GM19438 (cell line): ENCODE results near the gene GTF2H4.
"Not testable (repeated sequence)": the region's sequence is repeated elsewhere in the genome, so short reads cannot be mapped to it uniquely, and the experiment has no call there.

Experiments
- ATAC-seq: cut with Tn5 transposase; IDR thresholded peaks from one replicate; pipeline ENCODE4 v1.9.1; 2021; ENCODE audit warnings: low read depth; ENCODE audit not compliant: unreplicated experiment

Gene GTF2H4

GRCh38 chr6:30917487-30917886, 9.5 kb downstream of the GTF2H4 start:
- ATAC-seq, result no peak

GRCh38 chr6:30918670-30919069, 10.7 kb downstream of the GTF2H4 start:
- no peak for ATAC-seq

GRCh38 chr6:30922447-30922852, 14.4 kb downstream of the GTF2H4 start:
- no peak for ATAC-seq

GRCh38 chr6:30924040-30924627, 16.1 kb downstream of the GTF2H4 start:
- ATAC-seq, result not testable (repeated sequence)

DNA sequence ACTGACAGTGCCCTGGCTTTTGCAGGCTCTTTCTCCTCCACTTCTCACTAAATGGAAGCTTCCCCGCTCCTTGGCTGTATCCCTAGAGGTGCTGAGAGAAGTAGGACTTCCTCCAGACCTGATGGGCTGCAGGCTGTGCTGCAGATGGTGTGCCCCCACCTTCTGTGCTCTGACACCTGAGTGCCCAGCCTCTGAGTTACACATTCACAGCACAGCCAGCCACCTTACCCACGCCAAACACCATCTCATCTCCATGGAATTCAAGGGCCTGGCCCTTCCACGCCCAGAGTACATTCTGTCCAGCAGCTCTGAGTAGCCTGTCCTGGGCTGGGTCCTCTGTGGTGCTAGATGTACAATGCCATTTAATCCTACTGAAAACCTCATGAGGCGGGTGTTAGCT, 18.6 kb downstream of the GTF2H4 start:
- ATAC-seq, result no peak

DNA sequence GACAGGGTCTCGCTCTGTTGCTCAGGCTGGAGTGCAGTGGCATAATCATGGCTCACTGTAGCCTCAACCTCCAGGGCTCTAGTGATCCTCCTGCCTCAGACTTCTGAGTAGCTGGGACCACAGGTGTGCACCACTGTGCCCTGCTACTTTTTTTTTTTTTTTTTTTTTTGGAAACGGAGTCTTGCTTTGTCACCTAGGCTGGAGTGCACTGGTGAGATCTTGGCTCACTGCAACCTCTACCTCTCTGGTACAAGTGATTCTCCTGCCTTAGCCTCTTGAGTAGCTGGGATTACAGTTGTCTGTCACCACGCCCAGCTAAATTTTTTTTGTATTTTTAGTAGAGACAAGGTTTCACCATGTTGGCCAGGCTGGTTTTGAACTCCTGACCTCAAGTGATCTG, 19.1 kb downstream of the GTF2H4 start:
- not testable (repeated sequence) for ATAC-seq

DNA sequence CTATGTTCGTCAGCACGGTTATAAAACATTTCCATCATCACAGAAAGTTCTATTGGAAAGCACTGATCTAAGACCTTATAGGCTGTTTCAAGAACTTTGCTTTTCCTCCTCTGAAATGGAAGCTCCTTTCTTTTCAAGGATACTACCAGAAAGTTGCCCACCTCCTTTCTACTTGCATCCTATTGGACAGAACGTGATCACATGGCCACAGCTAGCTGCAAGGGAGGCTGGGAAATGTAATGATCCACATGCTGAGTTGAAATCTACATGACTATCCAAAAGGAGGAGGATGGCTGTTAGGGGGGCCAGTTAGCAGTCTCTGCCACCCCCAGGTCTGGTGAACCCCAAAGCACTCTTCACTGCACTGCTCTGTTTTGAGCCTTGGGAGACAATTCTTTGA, 20.7 kb downstream of the GTF2H4 start:
- ATAC-seq, result no peak

DNA sequence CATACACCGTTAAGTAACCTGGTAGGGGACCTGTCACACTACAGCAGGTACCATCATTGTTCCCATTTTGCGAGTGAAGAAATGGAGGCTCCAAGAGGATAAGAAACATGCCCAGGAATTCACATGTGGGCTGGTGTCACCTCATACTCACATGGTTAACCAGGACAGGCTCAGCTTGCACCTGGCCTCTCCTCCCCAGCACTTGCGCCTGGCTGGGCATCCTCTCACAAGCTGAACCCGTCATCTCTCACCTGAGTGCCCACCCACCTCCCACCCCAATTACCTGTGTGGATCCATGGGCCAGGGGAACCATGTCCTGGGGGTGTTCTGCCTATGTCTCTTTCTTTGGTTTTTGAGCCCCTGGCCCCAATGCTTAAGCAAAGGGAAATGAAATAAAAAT, 22.5 kb downstream of the GTF2H4 start:
- no peak for ATAC-seq

GRCh38 chr6:30931272-30931671, 23.3 kb downstream of the GTF2H4 start:
- no peak for ATAC-seq

DNA sequence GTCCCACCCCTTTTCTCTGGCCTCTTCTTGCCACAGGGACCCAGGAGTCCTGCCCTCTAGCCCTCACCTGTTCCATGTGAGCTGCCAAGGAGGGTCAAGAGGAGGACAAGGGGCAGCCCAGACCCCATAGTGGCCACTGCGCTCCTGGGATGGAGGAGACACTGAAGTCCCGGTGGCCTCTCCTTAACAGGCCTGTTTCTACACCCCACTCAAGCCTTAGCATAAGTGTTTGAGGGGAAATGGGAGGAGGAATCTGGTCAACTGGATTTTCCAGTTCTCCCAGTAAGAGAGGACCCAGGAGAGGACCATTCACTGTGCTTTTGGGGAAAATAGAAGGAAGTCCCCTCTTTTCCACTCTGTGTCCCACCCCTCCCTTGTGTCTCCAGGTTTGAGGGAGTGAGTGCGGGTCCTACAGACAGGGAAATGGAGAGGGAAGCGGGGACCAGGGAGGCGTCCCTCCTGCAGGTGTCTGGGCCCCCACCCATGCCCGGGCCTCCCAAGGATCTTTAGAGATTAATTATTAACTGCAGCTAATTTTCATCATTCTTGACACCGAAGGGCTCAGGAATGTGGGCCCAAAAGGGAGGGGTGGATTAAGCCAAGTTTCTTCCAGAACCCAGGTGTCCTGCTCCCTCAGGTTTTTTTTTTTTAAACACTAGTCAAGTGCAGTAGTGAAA, 24.1 kb downstream of the GTF2H4 start, which contains the start of gene SFTA2:
SFTA2 (minus strand) TSS at position 202 of the 677 bp plus-strand sequence; CDS start at position 128, 74 bp downstream.
- ATAC-seq, result no peak

DNA sequence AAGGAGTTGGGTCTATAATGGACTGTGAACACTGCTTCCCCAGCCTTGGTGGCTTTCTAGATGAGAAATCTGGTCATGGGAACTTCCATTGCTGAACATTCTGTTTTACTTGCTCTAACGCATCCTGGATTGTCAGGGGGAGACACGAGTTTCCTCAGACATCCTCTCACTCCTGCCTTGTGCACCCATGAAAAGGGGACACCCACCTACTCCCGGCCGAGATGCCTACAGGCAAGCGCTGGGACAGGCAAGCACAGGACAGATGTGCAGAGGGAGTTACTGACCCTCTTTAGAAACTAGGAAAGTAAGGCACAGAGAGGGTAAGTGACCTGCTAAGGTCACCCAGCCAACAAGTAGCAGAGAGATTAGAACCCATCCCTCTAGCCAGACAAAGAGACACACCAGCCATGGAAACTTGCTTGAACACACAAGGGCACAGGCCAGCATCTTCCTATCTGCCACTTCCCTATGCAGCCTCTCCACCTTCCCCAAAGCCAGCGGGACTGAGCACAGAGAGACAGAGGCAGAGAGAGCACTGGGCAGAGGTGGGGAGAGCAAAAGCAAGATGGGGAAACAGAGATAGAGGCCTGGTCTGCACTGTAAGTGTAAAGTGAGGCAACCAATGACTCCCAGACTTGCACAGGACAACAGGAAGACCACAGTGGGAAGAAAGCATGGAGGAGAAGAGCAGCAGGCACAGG, 24.8 kb downstream of the GTF2H4 start:
- no peak for ATAC-seq

DNA sequence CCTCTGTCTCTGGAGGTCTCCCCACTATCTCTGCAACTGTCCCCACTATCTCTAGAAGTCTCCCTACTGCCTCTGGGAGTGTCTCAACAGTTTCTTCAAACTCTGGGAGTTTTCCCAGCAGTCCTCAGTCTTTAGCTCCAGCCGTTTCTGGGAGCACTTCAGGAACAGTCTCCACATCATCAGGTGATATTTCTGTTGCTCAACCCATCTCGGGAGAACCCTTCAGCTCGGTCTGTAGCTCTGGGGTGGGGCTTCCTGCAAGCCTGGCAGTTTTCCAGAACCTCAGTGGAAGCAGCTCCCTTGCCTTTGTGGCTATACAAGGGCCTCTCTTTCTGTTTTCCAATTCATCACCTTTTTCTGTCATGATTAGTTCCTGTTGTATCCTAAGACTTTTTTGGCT, 27.0 kb downstream of the GTF2H4 start:
- no peak for ATAC-seq

- ATAC-seq, result no peak
These were observed 29.3 kb downstream of the GTF2H4 start for GRCh38 chr6:30937265-30937664.

GRCh38 chr6:30938730-30939129, 30.7 kb downstream of the GTF2H4 start:
- ATAC-seq, result no peak

DNA sequence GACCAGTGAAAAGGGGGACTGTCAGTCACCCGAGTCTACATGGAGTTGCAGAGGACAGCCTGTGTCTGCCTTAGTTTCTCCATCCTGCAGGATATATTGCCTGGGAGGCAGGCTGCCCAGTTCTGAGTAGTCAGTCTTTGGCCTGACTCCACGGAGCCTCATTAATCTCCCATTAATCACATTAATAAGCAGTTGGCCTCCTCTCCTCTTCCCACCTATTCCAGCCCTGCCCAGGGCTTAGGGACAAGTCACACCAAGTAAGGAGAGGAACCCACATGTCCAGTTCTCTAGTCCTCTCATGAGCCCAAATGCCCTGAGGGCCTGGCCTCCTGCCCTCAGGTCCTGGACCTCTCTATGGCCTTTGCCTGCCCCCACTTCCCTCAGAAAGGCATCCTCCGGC, 31.5 kb downstream of the GTF2H4 start:
- ATAC-seq, result no peak

DNA sequence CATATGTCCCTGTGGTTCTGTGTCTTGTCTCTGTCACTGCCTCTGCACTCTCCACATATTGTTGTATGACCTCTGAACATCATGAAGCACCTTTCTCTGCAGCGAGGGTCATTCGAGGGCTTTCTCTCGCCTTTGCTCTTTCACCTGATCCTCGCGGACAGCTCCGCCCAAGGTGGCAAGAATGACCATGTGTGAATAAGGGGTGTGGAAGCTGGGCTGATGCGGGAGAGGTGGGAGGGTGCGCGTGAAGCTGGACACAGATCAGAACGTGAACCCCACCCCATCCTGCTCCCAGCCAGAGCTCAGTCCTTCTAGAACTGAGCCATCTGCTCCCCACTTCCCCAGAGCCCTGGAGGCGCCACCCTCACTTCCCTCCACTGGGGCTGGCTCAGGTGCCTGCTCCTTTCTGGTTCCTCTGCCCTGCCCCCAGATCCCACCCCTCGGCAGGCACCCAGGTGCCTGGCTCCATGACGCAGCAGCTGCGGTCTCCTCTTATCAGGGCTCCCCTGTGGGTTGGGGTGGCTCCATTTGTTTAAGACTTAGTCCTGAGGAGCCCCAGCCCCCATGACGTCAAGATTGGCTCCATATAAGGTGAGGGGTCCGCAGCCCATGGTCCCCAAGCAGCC, 32.5 kb downstream of the GTF2H4 start, which contains the start of gene MUCL3:
MUCL3 (plus strand) TSS at position 613 of the 626 bp plus-strand sequence. CDS start 27 bp downstream, outside the sequence.
- ATAC-seq, result no peak

DNA sequence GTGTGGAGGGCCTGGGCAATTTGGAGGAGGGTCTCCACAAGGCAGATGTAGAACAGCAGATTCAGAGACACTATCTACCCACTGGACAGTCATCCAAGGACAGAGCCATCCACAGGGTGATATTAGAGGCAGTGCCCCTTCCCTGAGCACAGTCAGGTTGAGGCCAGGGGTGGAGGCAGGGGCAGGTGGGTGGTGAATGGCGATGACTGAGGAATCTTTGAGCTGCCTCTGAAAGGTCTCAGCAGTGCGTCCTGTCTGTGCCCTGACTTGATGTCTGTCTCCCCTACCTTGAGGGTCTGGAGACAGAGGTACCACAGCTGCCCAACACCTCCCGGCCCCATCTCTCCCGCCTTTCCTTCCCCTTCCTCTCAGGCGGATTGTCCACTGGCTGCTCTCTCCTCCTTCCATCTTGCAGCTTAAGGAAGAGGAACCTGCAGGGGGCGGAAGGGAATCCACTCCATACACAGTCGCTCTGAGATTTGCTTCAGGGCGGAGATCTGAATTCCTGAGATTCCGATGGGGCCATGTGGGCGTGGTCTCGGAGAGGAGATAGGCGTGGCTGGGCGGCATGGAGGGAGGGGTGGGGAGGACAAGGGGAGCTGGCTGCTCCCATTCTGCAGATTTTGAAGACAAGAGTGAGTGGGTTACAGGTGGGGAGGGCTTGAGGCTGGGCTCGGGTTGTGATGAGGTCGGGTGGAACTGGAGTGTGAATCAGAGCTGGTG, 34.5 kb downstream of the GTF2H4 start:
- no peak for ATAC-seq

GRCh38 chr6:30944051-30944450, 36.0 kb downstream of the GTF2H4 start:
- no peak for ATAC-seq

- no peak for ATAC-seq
These were observed 37.3 kb downstream of the GTF2H4 start for GRCh38 chr6:30945281-30945680.

DNA sequence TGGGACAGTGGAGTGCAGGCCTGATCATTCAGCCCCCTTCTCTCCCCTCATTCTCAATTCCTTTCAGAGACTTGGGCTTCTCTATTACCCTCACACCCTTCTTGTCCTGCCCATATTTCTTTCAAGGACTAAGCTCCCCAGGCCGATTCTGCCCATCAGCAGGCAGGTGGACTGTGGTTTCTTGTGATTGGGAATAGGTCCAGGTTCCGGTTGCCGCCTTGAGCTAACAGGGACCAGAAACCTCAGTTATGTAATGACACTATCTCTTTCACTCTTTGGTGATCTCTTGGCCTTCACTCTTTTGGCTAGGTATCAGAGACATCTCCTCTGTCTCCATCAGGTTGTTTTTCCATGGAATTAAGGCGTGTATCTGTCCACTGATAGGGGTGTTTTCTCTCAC, 39.2 kb downstream of the GTF2H4 start:
- ATAC-seq, result no peak

DNA sequence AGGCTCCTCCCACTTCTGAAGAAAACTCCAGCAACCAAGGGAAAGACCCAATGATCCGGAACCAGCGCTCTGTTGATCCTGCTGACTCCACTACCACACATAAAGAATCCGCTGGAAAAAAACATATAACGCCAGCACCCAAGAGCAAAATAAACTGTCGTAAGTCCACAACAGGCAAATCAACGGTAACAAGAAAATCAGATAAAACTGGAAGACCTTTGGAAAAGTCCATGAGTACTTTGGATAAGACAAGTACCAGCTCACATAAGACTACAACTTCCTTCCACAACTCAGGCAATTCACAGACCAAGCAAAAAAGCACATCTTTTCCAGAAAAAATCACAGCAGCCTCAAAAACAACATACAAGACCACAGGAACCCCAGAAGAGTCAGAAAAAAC, 40.8 kb downstream of the GTF2H4 start:
- no peak for ATAC-seq
